Vagina (tissue), 2 donors: ENCODE data around the gene ADAMTS19. TPM values are rescaled to one million over a fixed set of nuclear protein-coding genes. Genes with fewer than 3 reads are reported as not detected.

ENCODE experiments used
- DNase-seq, 2 donors: peaks; one replicate each; pipeline ENCODE4 v3.0.0-alpha.2; 2017; ENCODE audit errors: extremely low spot score in 2 of 2
- H3K27ac ChIP-seq: fragments of 200-600 bp; sonication (generic); one replicate; pipeline ENCODE4 v1.5.1; 2019
- H3K27me3 ChIP-seq: fragments of 200-600 bp; sonication (generic); one replicate; pipeline ENCODE4 v1.5.1; 2019
- H3K36me3 ChIP-seq, 2 donors: fragments of 200-600 bp; sonication (generic); one replicate each; pipeline ENCODE4 v1.5.1; 2017 to 2019
- H3K4me1 ChIP-seq: fragments of 200-600 bp; sonication (generic); one replicate; pipeline ENCODE4 v1.5.1; 2019
- H3K4me3 ChIP-seq, 2 donors: fragments of 200-600 bp; sonication (generic); 1 replicate in 1 of 2; 2 replicates in 1 of 2; pipeline ENCODE4 v1.5.1; 2016 to 2019
- H3K9me3 ChIP-seq: fragments of 200-600 bp; sonication (generic); one replicate; pipeline ENCODE4 v1.5.1; 2019
- POLR2A ChIP-seq, 2 donors: fragments of 450-650 bp; IDR thresholded peaks; one replicate each; pipeline ENCODE4 v1.6.1; 2017; ENCODE audit warnings: antibody characterized with exemption in 2 of 2, mild to moderate bottlenecking in 2 of 2, moderate library complexity in 2 of 2
- POLR2AphosphoS5 ChIP-seq, 2 donors: sonication (generic); formaldehyde crosslinking; IDR thresholded peaks; one replicate each; pipeline ENCODE4 v1.9.0; 2017; ENCODE audit warnings: antibody characterized with exemption in 2 of 2, mild to moderate bottlenecking in 2 of 2, low read depth in 1 of 2; ENCODE audit not compliant: insufficient read depth in 1 of 2
- intact Hi-C: fragments of 100-400 bp; cut with DNase I; formaldehyde crosslinking; loops from one replicate; pipeline ENCODE4 v1.15.1; 2023
- total RNA-seq: library from RNA; depleted of rRNA; stranded (reverse); fragments of >200 nt; gene quantifications from one replicate; pipeline ENCODE4 v1.2.3, GENCODE V29; 2016
- TF ChIP-seq, protein P1 (sequence below), 3 experiments: fragments of 450-650 bp in 2 of 3; fragments of 200-600 bp in 1 of 3; sonication (generic) in 1 of 3; IDR thresholded peaks; one replicate each; pipeline ENCODE4 v1.5.1; 2017 to 2019; ENCODE audit warnings: antibody characterized with exemption in 3 of 3, mild to moderate bottlenecking in 2 of 3, moderate library complexity in 2 of 3

Gene ADAMTS19
- total RNA-seq, 1 donor from 2014 or later, result 1.7 TPM

DNA sequence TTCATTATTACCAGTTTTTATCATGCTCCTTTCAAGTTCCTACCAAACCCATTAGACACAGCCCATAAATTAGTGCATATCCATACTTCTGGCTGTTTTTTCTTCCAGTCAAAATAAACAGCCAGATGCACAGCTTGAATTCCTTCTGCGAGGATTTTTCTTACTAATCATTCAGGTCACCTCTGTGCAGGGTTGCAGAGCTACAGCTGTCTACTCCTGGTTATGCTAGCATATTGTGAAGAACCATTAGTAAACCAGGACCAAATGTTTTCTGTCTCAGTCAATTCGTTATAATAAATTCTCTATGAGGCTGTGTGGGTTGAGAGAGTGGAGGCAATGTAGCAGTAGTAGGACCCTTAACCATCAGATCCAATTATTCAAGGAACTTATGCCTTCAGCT lies 279.7 kb downstream of the ADAMTS19 start:
- intact Hi-C loops, result no loop called here
- Histone ChIP-seq H3K4me1 (no peaks in the 10 kb centered on the region), H3K36me3 (no peaks in the 10 kb centered on the region)

DNA sequence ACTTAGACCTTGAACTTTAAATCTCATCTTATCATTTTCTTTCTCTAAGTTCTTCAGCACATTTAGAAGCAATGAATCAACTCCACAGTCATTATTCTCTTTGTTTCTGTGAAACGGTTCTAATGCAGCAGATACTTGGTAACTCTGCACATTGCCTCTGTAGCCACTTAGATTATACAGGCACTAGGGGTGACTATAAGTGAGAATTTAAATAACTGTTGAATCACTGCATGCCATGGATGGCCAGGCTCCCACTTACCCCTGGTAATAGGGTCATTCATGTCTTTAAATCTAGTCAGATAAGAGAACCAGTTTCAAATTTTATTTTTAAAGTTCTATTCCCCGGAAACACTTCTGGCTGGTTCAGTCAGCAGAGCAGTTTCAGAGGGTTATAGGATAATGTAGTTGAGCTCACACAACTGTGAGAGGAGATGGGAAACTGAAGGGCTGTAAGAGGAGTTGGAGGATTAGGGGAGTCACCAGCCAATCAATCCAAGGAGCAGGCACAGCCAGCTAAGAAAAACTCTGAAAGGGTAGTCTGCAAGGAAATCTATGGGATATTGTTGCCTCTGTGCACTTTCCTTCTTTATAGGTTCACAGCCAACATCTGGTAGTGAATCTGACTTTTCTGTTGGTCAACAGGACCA lies 283.6 kb downstream of the ADAMTS19 start:
- DNase-seq, result no peak
- no peak overlapping the region for H3K4me3 ChIP-seq
- intact Hi-C loops, result no loop called here
- H3K27ac ChIP-seq, result no peak overlapping the region
- no peaks in the 10 kb centered on the region for H3K27me3 ChIP-seq
- TF ChIP-seq, protein P1, sequence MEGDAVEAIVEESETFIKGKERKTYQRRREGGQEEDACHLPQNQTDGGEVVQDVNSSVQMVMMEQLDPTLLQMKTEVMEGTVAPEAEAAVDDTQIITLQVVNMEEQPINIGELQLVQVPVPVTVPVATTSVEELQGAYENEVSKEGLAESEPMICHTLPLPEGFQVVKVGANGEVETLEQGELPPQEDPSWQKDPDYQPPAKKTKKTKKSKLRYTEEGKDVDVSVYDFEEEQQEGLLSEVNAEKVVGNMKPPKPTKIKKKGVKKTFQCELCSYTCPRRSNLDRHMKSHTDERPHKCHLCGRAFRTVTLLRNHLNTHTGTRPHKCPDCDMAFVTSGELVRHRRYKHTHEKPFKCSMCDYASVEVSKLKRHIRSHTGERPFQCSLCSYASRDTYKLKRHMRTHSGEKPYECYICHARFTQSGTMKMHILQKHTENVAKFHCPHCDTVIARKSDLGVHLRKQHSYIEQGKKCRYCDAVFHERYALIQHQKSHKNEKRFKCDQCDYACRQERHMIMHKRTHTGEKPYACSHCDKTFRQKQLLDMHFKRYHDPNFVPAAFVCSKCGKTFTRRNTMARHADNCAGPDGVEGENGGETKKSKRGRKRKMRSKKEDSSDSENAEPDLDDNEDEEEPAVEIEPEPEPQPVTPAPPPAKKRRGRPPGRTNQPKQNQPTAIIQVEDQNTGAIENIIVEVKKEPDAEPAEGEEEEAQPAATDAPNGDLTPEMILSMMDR (IDR thresholded peaks at IDR 0.05), result no peak
- no peak for TF ChIP-seq POLR2AphosphoS5 (IDR thresholded peaks at IDR 0.05; ENCODE audit: insufficient read depth in 1 of 2, low read depth in 1 of 2)
- no peak for TF ChIP-seq POLR2A (IDR thresholded peaks at IDR 0.05)
- H3K4me1 ChIP-seq, result no peaks in the 10 kb centered on the region
- no peaks in the 10 kb centered on the region for H3K9me3 ChIP-seq
- no peaks in the 10 kb centered on the region for H3K36me3 ChIP-seq

More for the DNA sequence above, 279.7 kb downstream of the ADAMTS19 start:
- Histone ChIP-seq H3K27me3 (no peaks in the 10 kb centered on the region), H3K4me3 (no peak overlapping the region), H3K27ac (no peak overlapping the region), H3K9me3 (no peaks in the 10 kb centered on the region)
- DNase-seq, result no peak
- TF ChIP-seq POLR2A (IDR thresholded peaks at IDR 0.05), result no peak
- TF ChIP-seq, protein P1 (IDR thresholded peaks at IDR 0.05), result no peak
- no peak for TF ChIP-seq POLR2AphosphoS5 (IDR thresholded peaks at IDR 0.05; ENCODE audit: insufficient read depth in 1 of 2, low read depth in 1 of 2)

DNA sequence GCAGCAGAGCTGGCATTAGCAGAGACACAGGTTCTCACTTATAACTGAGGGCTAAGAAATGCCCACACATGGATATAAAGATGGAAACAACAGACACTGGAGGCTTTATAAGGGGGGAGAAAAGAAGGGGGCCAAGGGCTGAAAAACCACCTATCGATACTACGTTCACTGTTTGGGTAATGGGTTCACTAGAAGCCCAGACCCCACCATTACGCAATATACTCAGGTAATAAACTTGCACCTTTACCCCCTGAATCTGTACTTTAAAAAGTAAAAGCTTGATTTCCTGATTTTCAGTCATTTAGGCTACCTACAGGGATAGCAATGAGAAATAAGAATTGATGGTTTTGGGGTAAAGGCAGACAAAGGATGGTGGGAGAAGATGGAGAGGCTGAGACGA lies 285.9 kb downstream of the ADAMTS19 start:
- Histone ChIP-seq H3K36me3 (no peaks in the 10 kb centered on the region), H3K4me1 (no peaks in the 10 kb centered on the region), H3K27me3 (no peaks in the 10 kb centered on the region), H3K9me3 (no peaks in the 10 kb centered on the region), H3K27ac (no peak overlapping the region), H3K4me3 (no peak overlapping the region)
- intact Hi-C loops, result no loop called here
- TF ChIP-seq POLR2A (IDR thresholded peaks at IDR 0.05) (no peak), POLR2AphosphoS5 (IDR thresholded peaks at IDR 0.05; ENCODE audit: insufficient read depth in 1 of 2, low read depth in 1 of 2) (no peak)
- TF ChIP-seq, protein P1 (IDR thresholded peaks at IDR 0.05), result no peak
- DNase-seq, result no peak

DNA sequence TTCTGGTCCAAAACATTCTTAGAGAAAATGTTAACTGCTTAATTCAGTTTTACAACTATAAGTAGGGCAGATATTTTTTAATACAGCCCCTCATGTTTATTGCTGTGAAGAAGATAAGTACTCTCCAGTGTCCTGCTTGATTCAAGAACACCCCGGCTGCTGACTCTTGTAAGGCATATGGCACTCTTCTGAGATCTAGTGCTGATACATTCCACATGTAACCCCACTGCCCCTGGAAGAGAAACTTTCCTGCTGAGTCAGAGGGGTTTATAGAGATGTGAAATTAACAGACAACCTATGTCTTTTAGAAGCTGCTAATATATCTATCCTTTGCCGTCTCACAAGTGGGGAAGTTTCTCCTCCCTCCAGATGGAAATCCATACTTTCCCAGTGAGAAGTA lies 286.8 kb downstream of the ADAMTS19 start:
- no peak for DNase-seq
- no peak overlapping the region for H3K4me3 ChIP-seq
- H3K27me3 ChIP-seq, result no peaks in the 10 kb centered on the region
- H3K36me3 ChIP-seq, result no peaks in the 10 kb centered on the region
- intact Hi-C loops, result no loop called here
- H3K4me1 ChIP-seq, result no peaks in the 10 kb centered on the region
- no peak for TF ChIP-seq POLR2AphosphoS5 (IDR thresholded peaks at IDR 0.05; ENCODE audit: insufficient read depth in 1 of 2, low read depth in 1 of 2)
- TF ChIP-seq POLR2A (IDR thresholded peaks at IDR 0.05), result no peak
- TF ChIP-seq, protein P1 (IDR thresholded peaks at IDR 0.05), result no peak
- no peak overlapping the region for H3K27ac ChIP-seq
- no peaks in the 10 kb centered on the region for H3K9me3 ChIP-seq

DNA sequence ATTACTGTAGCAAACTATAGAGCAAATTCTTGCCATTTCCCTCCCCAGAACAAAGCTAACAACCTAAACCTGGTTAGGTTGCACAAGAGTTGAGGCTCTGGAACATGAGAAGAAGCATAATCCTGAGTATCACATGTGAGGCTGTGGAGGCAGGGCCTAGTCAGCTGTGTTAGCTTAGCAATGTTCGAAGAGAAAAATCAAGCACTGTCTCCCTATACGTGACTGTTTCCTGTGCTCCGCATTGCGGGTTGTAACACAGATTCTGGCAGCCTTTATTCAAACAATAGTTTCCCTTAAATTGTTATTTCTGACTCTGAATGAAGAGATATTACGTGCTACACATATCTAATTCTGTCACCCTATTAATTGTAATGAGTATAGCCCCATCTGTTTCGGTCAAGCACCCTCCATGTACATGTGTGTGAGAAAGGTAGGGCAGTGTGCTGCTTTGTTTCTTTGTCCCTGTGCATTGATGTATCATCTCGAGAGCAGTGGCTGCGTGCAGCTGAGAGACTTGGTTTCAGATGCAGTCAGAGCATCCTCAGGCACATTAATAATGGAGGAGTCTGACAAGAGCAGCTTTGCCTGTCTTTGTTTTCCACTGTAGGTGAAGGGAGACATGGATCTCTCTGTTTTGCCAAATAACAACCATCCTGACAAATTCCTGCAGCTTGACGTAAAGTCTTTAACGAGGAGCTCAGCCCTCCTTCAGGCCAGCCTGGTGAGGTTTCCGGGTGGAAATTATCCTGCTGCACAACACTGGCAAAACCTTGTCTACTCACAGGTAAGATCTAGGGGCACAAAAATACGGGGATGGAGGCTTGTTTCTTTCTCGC lies 287.7 kb downstream of the ADAMTS19 start, which contains the start of gene MINAR2:
TSS of gene MINAR2 (plus strand) at position 523 of the 836 bp plus-strand sequence. CDS start at position 620, 97 bp downstream.
- no peaks in the 10 kb centered on the region for H3K4me1 ChIP-seq
- DNase-seq, result no peak
- H3K4me3 ChIP-seq, result no peak within 1 kb of the TSS
- H3K9me3 ChIP-seq, result no peaks in the 10 kb centered on the region
- no peaks in the 10 kb centered on the region for H3K27me3 ChIP-seq
- H3K36me3 ChIP-seq, result no peaks in the 10 kb centered on the region
- H3K27ac ChIP-seq, result no peak within 1 kb of the TSS
- intact Hi-C loops, result no loop called here
- TF ChIP-seq, protein P1 (IDR thresholded peaks at IDR 0.05), result no peak
- TF ChIP-seq POLR2AphosphoS5 (IDR thresholded peaks at IDR 0.05; ENCODE audit: insufficient read depth in 1 of 2, low read depth in 1 of 2), result no peak
- TF ChIP-seq POLR2A (IDR thresholded peaks at IDR 0.05), result no peak
